Body of pancreas (tissue), 4 donors: ENCODE measurements around the gene TRPM3. TPM values are rescaled to one million over a fixed set of nuclear protein-coding genes. Genes with fewer than 3 reads are reported as not detected.
A peak's percentile ranks its signal among the peaks of the same experiment; 100 is the strongest.

Experiments
- ATAC-seq: fragments of 150-250 bp; one replicate; pipeline ENCODE4 v1.9.1; 2016
- DNase-seq, 4 donors: peaks; one replicate each; pipeline ENCODE4 v3.0.0-alpha.2; 2019
- H3K27ac ChIP-seq, 4 donors: fragments of 200-600 bp; sonication (generic); 1 replicate in 3 of 4; 2 replicates in 1 of 4; pipeline versions ENCODE4 v1.5.1 to v1.6.1; 2016 to 2019; ENCODE audit warnings: mild to moderate bottlenecking in 1 of 4, mixed read lengths in 1 of 4, moderate library complexity in 1 of 4
- H3K27me3 ChIP-seq, 2 donors: fragments of 200-600 bp; sonication (generic); one replicate each; pipeline ENCODE4 v1.6.0; 2016; ENCODE audit warnings: mild to moderate bottlenecking in 1 of 2
- H3K36me3 ChIP-seq, 2 donors: fragments of 200-600 bp; sonication (generic); replicated peaks in 1 of 2; 2 replicates each; pipeline ENCODE4 v1.5.1; 2016; ENCODE audit warnings: low read depth in 2 of 2; ENCODE audit not compliant: insufficient read depth in 1 of 2
- H3K4me1 ChIP-seq: fragments of 200-600 bp; sonication (generic); one replicate; pipeline ENCODE4 v1.6.0; 2016
- H3K4me3 ChIP-seq, 2 donors: fragments of 200-600 bp; sonication (generic); 1 replicate in 1 of 2; 2 replicates in 1 of 2; pipeline ENCODE4 v1.5.1; 2016 to 2019
- H3K9me3 ChIP-seq, 3 donors: fragments of 200-600 bp; sonication (generic); 1 replicate in 2 of 3; 2 replicates in 1 of 3; pipeline ENCODE4 v1.5.1; 2016
- POLR2A ChIP-seq, 3 donors: fragments of 450-650 bp; IDR thresholded peaks; one replicate each; pipeline ENCODE4 v1.6.1; 2016; ENCODE audit warnings: antibody characterized with exemption in 3 of 3, mild to moderate bottlenecking in 2 of 3
- WGBS, 2 donors: methylation state at CpG; one replicate each; pipeline ENCODE4 v1.1.5; 2017; 5-methylcytosine and 5-hydroxymethylcytosine counted together
- intact Hi-C: fragments of 100-400 bp; cut with DNase I; formaldehyde crosslinking; loops from one replicate; pipeline ENCODE4 v1.15.1; 2023
- total RNA-seq, 2 donors: library from RNA; depleted of rRNA; stranded (reverse); fragments of >200 nt; gene quantifications; one replicate each; pipeline ENCODE4 v1.1.0, GENCODE V29; 2016
- TF ChIP-seq, protein P1 (sequence below), 7 experiments: fragments of 450-650 bp in 4 of 7; fragments of 200-600 bp in 3 of 7; sonication (generic) in 3 of 7; IDR thresholded peaks; one replicate each; pipeline ENCODE4 v1.5.1; 2016 to 2019; ENCODE audit warnings: antibody characterized with exemption in 7 of 7

The TRPM3 gene
- total RNA-seq, 2 donors from 2014 or later: 0.78 to 1.3 TPM

DNA sequence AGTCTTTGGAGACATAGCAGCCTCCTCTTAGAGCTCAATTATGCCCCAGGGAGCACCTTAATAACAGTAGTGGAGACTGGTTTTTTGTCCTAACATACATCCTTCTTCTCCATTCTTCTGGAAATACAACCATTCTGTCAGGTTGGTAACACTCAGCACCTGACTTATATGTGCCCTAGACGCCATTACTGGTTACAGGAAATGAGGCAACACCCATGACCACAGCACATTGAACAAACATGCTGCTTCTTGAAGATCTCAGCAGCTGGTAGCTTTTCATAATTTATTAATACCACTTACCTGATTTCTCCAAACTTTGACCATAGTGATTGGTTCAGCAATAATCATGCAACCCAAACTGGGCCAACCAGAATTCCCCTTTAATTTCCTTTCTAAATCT lies 25.1 kb upstream of the TRPM3 start:
- Histone ChIP-seq H3K27ac (no peak overlapping the region), H3K4me1 (no peaks in the 10 kb centered on the region), H3K27me3 (no peaks in the 10 kb centered on the region), H3K36me3 (no peaks in the 10 kb centered on the region), H3K4me3 (no peak overlapping the region), H3K9me3 (no peaks in the 10 kb centered on the region)
- WGBS, 2 donors: 39 to 57% methylated on average over 1 of the region's 1 CpG
- DNase-seq (no peak), ATAC-seq (no peak)
- intact Hi-C loops: no loop called here
- TF ChIP-seq, protein P1, sequence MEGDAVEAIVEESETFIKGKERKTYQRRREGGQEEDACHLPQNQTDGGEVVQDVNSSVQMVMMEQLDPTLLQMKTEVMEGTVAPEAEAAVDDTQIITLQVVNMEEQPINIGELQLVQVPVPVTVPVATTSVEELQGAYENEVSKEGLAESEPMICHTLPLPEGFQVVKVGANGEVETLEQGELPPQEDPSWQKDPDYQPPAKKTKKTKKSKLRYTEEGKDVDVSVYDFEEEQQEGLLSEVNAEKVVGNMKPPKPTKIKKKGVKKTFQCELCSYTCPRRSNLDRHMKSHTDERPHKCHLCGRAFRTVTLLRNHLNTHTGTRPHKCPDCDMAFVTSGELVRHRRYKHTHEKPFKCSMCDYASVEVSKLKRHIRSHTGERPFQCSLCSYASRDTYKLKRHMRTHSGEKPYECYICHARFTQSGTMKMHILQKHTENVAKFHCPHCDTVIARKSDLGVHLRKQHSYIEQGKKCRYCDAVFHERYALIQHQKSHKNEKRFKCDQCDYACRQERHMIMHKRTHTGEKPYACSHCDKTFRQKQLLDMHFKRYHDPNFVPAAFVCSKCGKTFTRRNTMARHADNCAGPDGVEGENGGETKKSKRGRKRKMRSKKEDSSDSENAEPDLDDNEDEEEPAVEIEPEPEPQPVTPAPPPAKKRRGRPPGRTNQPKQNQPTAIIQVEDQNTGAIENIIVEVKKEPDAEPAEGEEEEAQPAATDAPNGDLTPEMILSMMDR (IDR thresholded peaks at IDR 0.05): no peak
- no peak for TF ChIP-seq POLR2A (IDR thresholded peaks at IDR 0.05)

DNA sequence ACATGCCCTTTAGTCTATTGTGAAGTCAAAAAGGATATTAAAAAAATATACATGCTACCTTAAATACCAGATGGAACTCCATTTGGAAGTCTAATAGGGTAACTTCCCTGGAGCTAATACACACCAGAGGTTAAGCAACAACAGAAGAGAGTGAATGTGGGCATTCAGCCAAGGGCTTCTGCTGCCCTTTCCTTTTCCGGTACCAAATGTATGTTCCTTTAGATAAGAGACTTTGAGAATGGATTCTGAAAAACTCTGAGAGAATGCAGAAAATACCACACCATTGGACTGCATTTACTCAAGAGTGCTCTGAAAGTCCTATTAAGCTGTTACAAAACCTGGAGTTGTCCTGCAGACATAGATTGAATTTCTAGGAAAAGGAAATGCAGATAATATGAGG lies 23.8 kb upstream of the TRPM3 start:
- H3K27me3 ChIP-seq: no peaks in the 10 kb centered on the region
- TF ChIP-seq, protein P1 (IDR thresholded peaks at IDR 0.05): no peak
- TF ChIP-seq POLR2A (IDR thresholded peaks at IDR 0.05): no peak
- WGBS, 2 donors: 4 to 5% methylated on average over 1 of the region's 1 CpG
- no peaks in the 10 kb centered on the region for H3K4me1 ChIP-seq
- H3K36me3 ChIP-seq: no peaks in the 10 kb centered on the region
- ATAC-seq (no peak), DNase-seq (peak in 2 of 4 donors; percentile 13 to 25)
- intact Hi-C loops: no loop called here
- H3K27ac ChIP-seq: no peak overlapping the region
- no peaks in the 10 kb centered on the region for H3K9me3 ChIP-seq
- no peak overlapping the region for H3K4me3 ChIP-seq

DNA sequence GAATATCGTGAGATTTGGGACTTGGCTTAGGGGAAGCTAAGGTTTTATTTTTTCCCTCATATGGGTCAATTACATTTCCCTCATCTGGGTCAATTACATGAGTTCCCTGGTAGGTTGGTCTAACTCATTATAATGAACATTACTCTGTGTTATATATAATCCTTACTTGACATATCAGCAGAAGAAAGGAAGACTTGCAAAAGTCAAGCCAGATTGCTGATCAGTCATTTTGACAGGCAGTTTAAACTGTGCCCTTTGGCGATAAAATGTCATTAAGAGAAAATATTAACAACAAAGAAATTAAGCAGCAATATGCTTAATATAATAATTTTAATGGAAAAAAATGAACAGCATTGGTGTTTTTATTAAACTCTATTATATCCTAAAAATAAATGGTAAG lies 23.1 kb upstream of the TRPM3 start:
- WGBS, 2 donors: 56 to 61% methylated on average over 2 of the region's 2 CpGs
- Histone ChIP-seq H3K27ac (no peak overlapping the region), H3K4me1 (no peaks in the 10 kb centered on the region), H3K27me3 (no peaks in the 10 kb centered on the region), H3K36me3 (no peaks in the 10 kb centered on the region), H3K9me3 (no peaks in the 10 kb centered on the region), H3K4me3 (no peak overlapping the region)
- intact Hi-C loops: no loop called here
- no peak for DNase-seq
- no peak for ATAC-seq
- TF ChIP-seq POLR2A (IDR thresholded peaks at IDR 0.05): no peak
- TF ChIP-seq, protein P1 (IDR thresholded peaks at IDR 0.05): no peak

DNA sequence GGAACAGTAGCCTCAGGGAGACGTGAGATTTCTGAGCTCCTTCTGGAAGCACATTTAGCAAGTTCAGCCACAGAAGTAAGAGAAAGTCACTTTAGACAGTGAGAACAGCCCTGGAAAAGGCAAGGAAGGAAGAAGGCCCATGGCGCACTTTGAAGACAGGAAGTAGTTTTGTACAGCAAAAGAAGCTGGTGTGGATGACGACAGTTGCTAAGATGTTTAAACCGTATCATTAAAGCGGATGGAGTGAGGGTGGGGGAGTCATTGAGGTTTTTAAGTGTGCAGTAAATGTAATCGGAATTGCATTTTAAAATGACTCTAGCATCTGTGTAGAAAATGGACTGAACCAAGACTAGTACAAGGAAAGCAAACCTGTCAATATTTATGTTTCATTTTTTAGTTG lies 15.3 kb upstream of the TRPM3 start:
- Histone ChIP-seq H3K4me1 (no peaks in the 10 kb centered on the region), H3K9me3 (no peaks in the 10 kb centered on the region), H3K27ac (no peak overlapping the region), H3K36me3 (no peaks in the 10 kb centered on the region), H3K27me3 (no peaks in the 10 kb centered on the region), H3K4me3 (no peak overlapping the region)
- no peak for DNase-seq
- ATAC-seq: no peak
- intact Hi-C loops: no loop called here
- 76 to 79% methylated on average over 6 of the region's 6 CpGs for WGBS, 2 donors
- TF ChIP-seq POLR2A (IDR thresholded peaks at IDR 0.05): no peak
- TF ChIP-seq, protein P1 (IDR thresholded peaks at IDR 0.05): no peak

DNA sequence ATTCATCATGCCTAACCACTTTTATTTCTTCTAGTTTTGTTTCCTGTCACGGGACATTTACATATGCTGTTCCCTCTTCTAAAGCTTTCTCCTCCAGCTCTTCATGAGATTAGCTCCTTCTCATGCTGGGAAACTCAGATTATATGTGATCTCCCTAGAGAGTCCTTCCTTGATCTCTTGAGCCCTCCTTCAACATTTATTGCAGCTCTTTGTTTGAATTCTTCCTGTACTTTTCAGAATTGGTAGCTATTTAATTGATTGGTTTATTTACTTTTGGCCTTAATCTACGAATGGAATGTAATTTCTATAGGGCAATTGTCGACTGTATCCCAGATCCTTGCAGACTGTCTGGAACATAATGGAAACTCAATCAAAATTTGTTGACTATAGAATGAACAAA lies 9.7 kb upstream of the TRPM3 start:
- Histone ChIP-seq H3K4me1 (no peaks in the 10 kb centered on the region), H3K36me3 (no peaks in the 10 kb centered on the region), H3K27ac (no peak overlapping the region), H3K9me3 (no peaks in the 10 kb centered on the region), H3K27me3 (no peaks in the 10 kb centered on the region), H3K4me3 (no peak overlapping the region)
- ATAC-seq (no peak), DNase-seq (no peak)
- intact Hi-C loops: no loop called here
- TF ChIP-seq POLR2A (IDR thresholded peaks at IDR 0.05): no peak
- TF ChIP-seq, protein P1 (IDR thresholded peaks at IDR 0.05): no peak
- 13 to 19% methylated on average over 3 of the region's 3 CpGs for WGBS, 2 donors
